ENCODE data around the gene AVPI1. TPM values are rescaled to one million over a fixed set of nuclear protein-coding genes. Genes with fewer than 3 reads are reported as not detected.

AVPI1 gene
- total and polyA plus RNA-seq, 2 experiments from 2014 or later = 7.4 to 7.6 TPM

DNA sequence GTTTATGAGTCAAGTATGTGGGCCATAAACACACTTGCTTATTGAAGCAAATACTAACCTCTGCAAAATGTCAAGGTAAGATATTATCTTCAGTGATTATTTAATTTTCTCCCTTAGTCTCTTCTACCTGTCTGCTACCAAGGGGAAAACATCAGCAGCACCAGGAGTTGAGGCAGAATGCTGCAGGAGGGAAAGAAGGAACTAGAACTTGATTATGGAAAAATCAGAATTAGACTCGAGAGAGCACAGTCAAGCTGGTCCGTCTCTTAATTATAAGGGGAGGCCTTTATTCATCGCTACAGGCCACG lies 45.0 kb upstream of the AVPI1 start:
- Histone ChIP-seq H3K27me3 (ENCODE audit: insufficient read depth) (peaks cover 27% of the 10 kb centered on the region), H3K4me3 (no peak overlapping the region), H3K36me3 (ENCODE audit: insufficient read depth) (no peaks in the 10 kb centered on the region), H3K4me1 (ENCODE audit: insufficient read depth) (no peaks in the 10 kb centered on the region), H3K27ac (ENCODE audit: low read depth) (no peak overlapping the region), H3K4me2 (no peak overlapping the region), H4K20me1 (replicated peaks; ENCODE audit: insufficient read depth) (no peaks in the 10 kb centered on the region), H3K9me2 (ENCODE audit: insufficient read depth) (peaks cover 10% of the 10 kb centered on the region; the same call in 1 of the 2 replicates), H3F3A (replicated peaks; ENCODE audit: low read depth) (0 out of 2 replicates have a peak, but pooled peaks cover 2% of the 10 kb centered on the region), H2AFZ (no peak overlapping the region), H3K79me2 (replicated peaks; ENCODE audit: insufficient read depth) (no peaks in the 10 kb centered on the region)
- no peak for ATAC-seq
- peaks cover 22% of the 10 kb centered on the region for H3K27me3 Mint-ChIP-seq (ENCODE audit: insufficient read depth, low read depth, poor library complexity)
- H3K36me3 Mint-ChIP-seq (ENCODE audit: low read depth) = peaks cover 16% of the 10 kb centered on the region
- H3K27ac Mint-ChIP-seq = no peak overlapping the region
- H3K9me3 Mint-ChIP-seq = peaks cover 16% of the 10 kb centered on the region
- H3K4me3 Mint-ChIP-seq = no peak overlapping the region
- no peak for DNase-seq (ENCODE audit: low spot score)
- H3K4me1 Mint-ChIP-seq = no peaks in the 10 kb centered on the region
- no peak for TF ChIP-seq ZNF114 (CRISPR knock-in tag; IDR thresholded peaks at IDR 0.05)
- no peak for TF ChIP-seq POLR2AphosphoS5 (IDR thresholded peaks at IDR 0.05; ENCODE audit: low read depth)
- TF ChIP-seq ZNF331 (CRISPR knock-in tag; IDR thresholded peaks at IDR 0.05; ENCODE audit: low read depth) = no peak
- TF ChIP-seq CTCF (conservative IDR thresholded peaks at IDR 0.05; ENCODE audit: low read depth in 2 of 2) = no peak
- TF ChIP-seq, protein P1, sequence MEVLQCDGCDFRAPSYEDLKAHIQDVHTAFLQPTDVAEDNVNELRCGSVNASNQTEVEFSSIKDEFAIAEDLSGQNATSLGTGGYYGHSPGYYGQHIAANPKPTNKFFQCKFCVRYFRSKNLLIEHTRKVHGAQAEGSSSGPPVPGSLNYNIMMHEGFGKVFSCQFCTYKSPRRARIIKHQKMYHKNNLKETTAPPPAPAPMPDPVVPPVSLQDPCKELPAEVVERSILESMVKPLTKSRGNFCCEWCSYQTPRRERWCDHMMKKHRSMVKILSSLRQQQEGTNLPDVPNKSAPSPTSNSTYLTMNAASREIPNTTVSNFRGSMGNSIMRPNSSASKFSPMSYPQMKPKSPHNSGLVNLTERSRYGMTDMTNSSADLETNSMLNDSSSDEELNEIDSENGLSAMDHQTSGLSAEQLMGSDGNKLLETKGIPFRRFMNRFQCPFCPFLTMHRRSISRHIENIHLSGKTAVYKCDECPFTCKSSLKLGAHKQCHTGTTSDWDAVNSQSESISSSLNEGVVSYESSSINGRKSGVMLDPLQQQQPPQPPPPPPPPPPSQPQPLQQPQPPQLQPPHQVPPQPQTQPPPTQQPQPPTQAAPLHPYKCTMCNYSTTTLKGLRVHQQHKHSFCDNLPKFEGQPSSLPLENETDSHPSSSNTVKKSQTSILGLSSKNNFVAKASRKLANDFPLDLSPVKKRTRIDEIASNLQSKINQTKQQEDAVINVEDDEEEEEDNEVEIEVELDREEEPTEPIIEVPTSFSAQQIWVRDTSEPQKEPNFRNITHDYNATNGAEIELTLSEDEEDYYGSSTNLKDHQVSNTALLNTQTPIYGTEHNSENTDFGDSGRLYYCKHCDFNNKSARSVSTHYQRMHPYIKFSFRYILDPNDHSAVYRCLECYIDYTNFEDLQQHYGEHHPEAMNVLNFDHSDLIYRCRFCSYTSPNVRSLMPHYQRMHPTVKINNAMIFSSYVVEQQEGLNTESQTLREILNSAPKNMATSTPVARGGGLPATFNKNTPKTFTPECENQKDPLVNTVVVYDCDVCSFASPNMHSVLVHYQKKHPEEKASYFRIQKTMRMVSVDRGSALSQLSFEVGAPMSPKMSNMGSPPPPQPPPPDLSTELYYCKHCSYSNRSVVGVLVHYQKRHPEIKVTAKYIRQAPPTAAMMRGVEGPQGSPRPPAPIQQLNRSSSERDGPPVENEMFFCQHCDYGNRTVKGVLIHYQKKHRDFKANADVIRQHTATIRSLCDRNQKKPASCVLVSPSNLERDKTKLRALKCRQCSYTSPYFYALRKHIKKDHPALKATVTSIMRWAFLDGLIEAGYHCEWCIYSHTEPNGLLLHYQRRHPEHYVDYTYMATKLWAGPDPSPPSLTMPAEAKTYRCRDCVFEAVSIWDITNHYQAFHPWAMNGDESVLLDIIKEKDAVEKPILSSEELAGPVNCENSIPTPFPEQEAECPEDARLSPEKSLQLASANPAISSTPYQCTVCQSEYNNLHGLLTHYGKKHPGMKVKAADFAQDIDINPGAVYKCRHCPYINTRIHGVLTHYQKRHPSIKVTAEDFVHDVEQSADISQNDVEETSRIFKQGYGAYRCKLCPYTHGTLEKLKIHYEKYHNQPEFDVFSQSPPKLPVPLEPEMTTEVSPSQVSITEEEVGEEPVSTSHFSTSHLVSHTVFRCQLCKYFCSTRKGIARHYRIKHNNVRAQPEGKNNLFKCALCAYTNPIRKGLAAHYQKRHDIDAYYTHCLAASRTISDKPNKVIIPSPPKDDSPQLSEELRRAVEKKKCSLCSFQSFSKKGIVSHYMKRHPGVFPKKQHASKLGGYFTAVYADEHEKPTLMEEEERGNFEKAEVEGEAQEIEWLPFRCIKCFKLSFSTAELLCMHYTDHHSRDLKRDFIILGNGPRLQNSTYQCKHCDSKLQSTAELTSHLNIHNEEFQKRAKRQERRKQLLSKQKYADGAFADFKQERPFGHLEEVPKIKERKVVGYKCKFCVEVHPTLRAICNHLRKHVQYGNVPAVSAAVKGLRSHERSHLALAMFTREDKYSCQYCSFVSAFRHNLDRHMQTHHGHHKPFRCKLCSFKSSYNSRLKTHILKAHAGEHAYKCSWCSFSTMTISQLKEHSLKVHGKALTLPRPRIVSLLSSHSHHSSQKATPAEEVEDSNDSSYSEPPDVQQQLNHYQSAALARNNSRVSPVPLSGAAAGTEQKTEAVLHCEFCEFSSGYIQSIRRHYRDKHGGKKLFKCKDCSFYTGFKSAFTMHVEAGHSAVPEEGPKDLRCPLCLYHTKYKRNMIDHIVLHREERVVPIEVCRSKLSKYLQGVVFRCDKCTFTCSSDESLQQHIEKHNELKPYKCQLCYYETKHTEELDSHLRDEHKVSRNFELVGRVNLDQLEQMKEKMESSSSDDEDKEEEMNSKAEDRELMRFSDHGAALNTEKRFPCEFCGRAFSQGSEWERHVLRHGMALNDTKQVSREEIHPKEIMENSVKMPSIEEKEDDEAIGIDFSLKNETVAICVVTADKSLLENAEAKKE (CRISPR knock-in tag; IDR thresholded peaks at IDR 0.05) = no peak
- TF ChIP-seq CREB1 (CRISPR knock-in tag; IDR thresholded peaks at IDR 0.05; ENCODE audit: low read depth) = no peak
- TF ChIP-seq NANOG (IDR thresholded peaks at IDR 0.05; ENCODE audit: borderline replicate concordance) = no peak
- TF ChIP-seq STAT1 (IDR thresholded peaks at IDR 0.05; ENCODE audit: unreplicated experiment) = no peak
- TF ChIP-seq, protein P2, sequence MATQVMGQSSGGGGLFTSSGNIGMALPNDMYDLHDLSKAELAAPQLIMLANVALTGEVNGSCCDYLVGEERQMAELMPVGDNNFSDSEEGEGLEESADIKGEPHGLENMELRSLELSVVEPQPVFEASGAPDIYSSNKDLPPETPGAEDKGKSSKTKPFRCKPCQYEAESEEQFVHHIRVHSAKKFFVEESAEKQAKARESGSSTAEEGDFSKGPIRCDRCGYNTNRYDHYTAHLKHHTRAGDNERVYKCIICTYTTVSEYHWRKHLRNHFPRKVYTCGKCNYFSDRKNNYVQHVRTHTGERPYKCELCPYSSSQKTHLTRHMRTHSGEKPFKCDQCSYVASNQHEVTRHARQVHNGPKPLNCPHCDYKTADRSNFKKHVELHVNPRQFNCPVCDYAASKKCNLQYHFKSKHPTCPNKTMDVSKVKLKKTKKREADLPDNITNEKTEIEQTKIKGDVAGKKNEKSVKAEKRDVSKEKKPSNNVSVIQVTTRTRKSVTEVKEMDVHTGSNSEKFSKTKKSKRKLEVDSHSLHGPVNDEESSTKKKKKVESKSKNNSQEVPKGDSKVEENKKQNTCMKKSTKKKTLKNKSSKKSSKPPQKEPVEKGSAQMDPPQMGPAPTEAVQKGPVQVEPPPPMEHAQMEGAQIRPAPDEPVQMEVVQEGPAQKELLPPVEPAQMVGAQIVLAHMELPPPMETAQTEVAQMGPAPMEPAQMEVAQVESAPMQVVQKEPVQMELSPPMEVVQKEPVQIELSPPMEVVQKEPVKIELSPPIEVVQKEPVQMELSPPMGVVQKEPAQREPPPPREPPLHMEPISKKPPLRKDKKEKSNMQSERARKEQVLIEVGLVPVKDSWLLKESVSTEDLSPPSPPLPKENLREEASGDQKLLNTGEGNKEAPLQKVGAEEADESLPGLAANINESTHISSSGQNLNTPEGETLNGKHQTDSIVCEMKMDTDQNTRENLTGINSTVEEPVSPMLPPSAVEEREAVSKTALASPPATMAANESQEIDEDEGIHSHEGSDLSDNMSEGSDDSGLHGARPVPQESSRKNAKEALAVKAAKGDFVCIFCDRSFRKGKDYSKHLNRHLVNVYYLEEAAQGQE (IDR thresholded peaks at IDR 0.05; ENCODE audit: unreplicated experiment) = no peak
- no peak for TF ChIP-seq ETS1 (IDR thresholded peaks at IDR 0.05)
- no peak for TF ChIP-seq EZH2phosphoT487 (IDR thresholded peaks at IDR 0.05; ENCODE audit: unreplicated experiment)
- no peak for TF ChIP-seq EZH2 (IDR thresholded peaks at IDR 0.05; ENCODE audit: low read depth, unreplicated experiment)
- no peak for TF ChIP-seq JUNB (IDR thresholded peaks at IDR 0.05; ENCODE audit: unreplicated experiment)

Measured in GM23338 (cell line).